A673 (cell line): Measurements from ENCODE around the gene LENEP. TPM values are rescaled to one million over a fixed set of nuclear protein-coding genes. Genes with fewer than 3 reads are reported as not detected.

Experiments
- BruUV-seq: library from RNA; stranded (reverse); fragments of 400-500 nt; replicated peaks from 2 replicates; lab custom pipeline; 2021; lab: Mats Ljungman, UMichigan
- CTCF ChIA-PET: fragments of 300-600 bp; sonication (Branson Sonifier 250); formaldehyde crosslinking; loops from one replicate; lab custom pipeline; 2022; ENCODE audit warnings: antibody characterized with exemption; lab: Charles Lee
- POLR2A ChIA-PET: fragments of 300-600 bp; sonication (Branson Sonifier 250); formaldehyde crosslinking; loops from one replicate; lab custom pipeline; 2022; ENCODE audit warnings: antibody characterized with exemption; ENCODE audit not compliant: low non-redundant PET; lab: Charles Lee
- DNase-seq: peaks from one replicate; pipeline ENCODE4 v3.0.0-alpha.2; 2015; ENCODE audit warnings: low spot score
- H3K27ac ChIP-seq: fragments of 200-600 bp; sonication (generic); 2 replicates; pipeline ENCODE4 v1.5.1; 2016; ENCODE audit warnings: mixed run types, low read depth, mild to moderate bottlenecking, mixed read lengths, antibody characterized with exemption, low read length; ENCODE audit not compliant: poor library complexity, severe bottlenecking
- H3K27me3 ChIP-seq: fragments of 200-600 bp; sonication (generic); replicated peaks from 2 replicates; pipeline ENCODE4 v1.6.1; 2017; ENCODE audit warnings: mixed run types, low read depth, mild to moderate bottlenecking, mixed read lengths, antibody characterized with exemption, low read length; ENCODE audit not compliant: insufficient read depth, poor library complexity
- H3K36me3 ChIP-seq: fragments of 200-600 bp; sonication (generic); 2 replicates; pipeline ENCODE4 v1.6.1; 2016; ENCODE audit warnings: mixed run types, mild to moderate bottlenecking, mixed read lengths, antibody characterized with exemption, low read length; ENCODE audit not compliant: insufficient read depth, poor library complexity, severe bottlenecking
- H3K4me1 ChIP-seq: fragments of 200-600 bp; sonication (generic); 2 replicates; pipeline ENCODE4 v1.6.1; 2017; ENCODE audit warnings: mixed run types, mild to moderate bottlenecking, mixed read lengths, antibody characterized with exemption, low read length; ENCODE audit not compliant: insufficient read depth, poor library complexity, severe bottlenecking
- H3K4me3 ChIP-seq: fragments of 200-600 bp; sonication (generic); 2 replicates; pipeline ENCODE4 v1.5.1; 2016; ENCODE audit warnings: low read depth, mixed run types, mild to moderate bottlenecking, mixed read lengths, low read length; ENCODE audit not compliant: poor library complexity, severe bottlenecking
- H3K9me3 ChIP-seq: fragments of 200-600 bp; sonication (generic); 2 replicates; pipeline ENCODE4 v1.6.1; 2016; ENCODE audit warnings: mixed run types, low read depth, mild to moderate bottlenecking, mixed read lengths, antibody characterized with exemption, low read length; ENCODE audit not compliant: poor library complexity, severe bottlenecking
- CTCF ChIP-seq: fragments of 300-800, 200-600 bp; sonication (generic); conservative IDR thresholded peaks from 2 replicates; pipeline ENCODE4 v1.5.1; 2017; ENCODE audit warnings: low read depth, mild to moderate bottlenecking, antibody characterized with exemption, low read length, moderate library complexity, mixed read lengths
- EZH2 ChIP-seq: fragments of 200-600 bp; sonication (generic); IDR thresholded peaks from 2 replicates; pipeline ENCODE4 v1.6.1; 2017; ENCODE audit warnings: borderline replicate concordance, low read depth, mild to moderate bottlenecking, mixed read lengths, antibody characterized with exemption, low read length; ENCODE audit not compliant: poor library complexity, severe bottlenecking
- intact Hi-C: fragments of 100-400 bp; cut with micrococcal nuclease; formaldehyde crosslinking; loops from one replicate; pipeline ENCODE4 v1.10.0; 2022; ENCODE audit not compliant: unreplicated experiment
- total RNA-seq: library from RNA; stranded (reverse); gene quantifications from 2 replicates; pipeline ENCODE4 v1.2.3, GENCODE V29; 2021

LENEP gene
- total RNA-seq, 1 experiment from 2014 or later: 1.4 TPM

- no TSS peak for BruUV-seq
- Histone ChIP-seq H3K4me3 (no peak overlapping the region), H3K27ac (peak overlapping the region; percentile 42), H3K9me3 (no peaks in the 10 kb centered on the region), H3K27me3 (no peaks in the 10 kb centered on the region), H3K36me3 (peaks cover 16% of the 10 kb centered on the region), H3K4me1 (peaks cover 11% of the 10 kb centered on the region)
- POLR2A ChIA-PET: no interaction called here
- intact Hi-C loops: no loop called here
- TF ChIP-seq EZH2 (no peak), CTCF (no peak)
- peak; percentile 61 for DNase-seq
- CTCF ChIA-PET: interaction anchor here (0.9 kb wide), 1 partner anchor 40 kb away, joined by 6 read pairs; no protein-coding TSS in a partner anchor
Observed at GRCh38 chr1:155012026-155012546, 18.7 kb downstream of the LENEP start.

GRCh38 chr1:155012776-155013602 lies 19.6 kb downstream of the LENEP start:
- peaks cover 16% of the 10 kb centered on the region for H3K36me3 ChIP-seq
- TF ChIP-seq EZH2 (no peak), CTCF (no peak)
- DNase-seq: no peak
- POLR2A ChIA-PET: no interaction called here
- H3K27me3 ChIP-seq: no peaks in the 10 kb centered on the region
- H3K9me3 ChIP-seq: no peaks in the 10 kb centered on the region
- no peak overlapping the region for H3K4me3 ChIP-seq
- no TSS peak for BruUV-seq
- peak overlapping the region; percentile 42 for H3K27ac ChIP-seq
- intact Hi-C loops: no loop called here
- CTCF ChIA-PET: interaction anchor here (0.6 kb wide), 3 partner anchors 85 to 466 kb away, joined by 6 to 10 read pairs (median 6); no protein-coding TSS in a partner anchor
- peaks cover 18% of the 10 kb centered on the region for H3K4me1 ChIP-seq

- no peaks in the 10 kb centered on the region for H3K27me3 ChIP-seq
- ChIA-PET POLR2A (no interaction called here), CTCF (no interaction called here)
- peaks cover 16% of the 10 kb centered on the region for H3K36me3 ChIP-seq
- no peak overlapping the region for H3K27ac ChIP-seq
- H3K4me3 ChIP-seq: no peak overlapping the region
- no peak for DNase-seq
- no peaks in the 10 kb centered on the region for H3K9me3 ChIP-seq
- peaks cover 19% of the 10 kb centered on the region for H3K4me1 ChIP-seq
- TF ChIP-seq CTCF: no peak
- no peak for TF ChIP-seq EZH2
- BruUV-seq: no TSS peak
- intact Hi-C loops: no loop called here
Observed at GRCh38 chr1:155013632-155014031, 20.2 kb downstream of the LENEP start.
